HEK293 (cell line): ENCODE data around the gene EPHA4.

ENCODE experiments used
- GLIS1 ChIP-seq: fragments of 450-650 bp; formaldehyde crosslinking; IDR thresholded peaks from 2 replicates; pipeline ENCODE4 v1.5.1; 2016; ENCODE audit warnings: missing biosample characterization, missing genetic modification characterization
- OSR2 ChIP-seq: fragments of 450-650 bp; formaldehyde crosslinking; IDR thresholded peaks from 2 replicates; pipeline ENCODE4 v1.5.1; 2016; ENCODE audit warnings: missing biosample characterization, missing genetic modification characterization
- TCF7L2 ChIP-seq: IDR thresholded peaks from 2 replicates; pipeline ENCODE4 v1.6.1; 2011; ENCODE audit warnings: low read depth, mild to moderate bottlenecking, inconsistent platforms, low read length, moderate library complexity, borderline replicate concordance
- ZNF239 ChIP-seq: fragments of 450-650 bp; formaldehyde crosslinking; IDR thresholded peaks from 2 replicates; pipeline ENCODE4 v1.5.1; 2016; ENCODE audit warnings: missing biosample characterization, missing genetic modification characterization
- ZNF274 ChIP-seq, 2 experiments: fragments of 200-500 bp in 1 of 2; fragments of 450-650 bp in 1 of 2; sonication (Bioruptor generic) in 1 of 2; formaldehyde crosslinking in 1 of 2; IDR thresholded peaks; 2 replicates each; pipeline versions ENCODE4 v1.5.1 to v1.6.1; 2014 to 2016; ENCODE audit warnings: borderline replicate concordance in 1 of 2, inconsistent platforms in 1 of 2, low read length in 1 of 2, missing biosample characterization in 1 of 2, missing genetic modification characterization in 1 of 2
- ZNF354C ChIP-seq: fragments of 450-650 bp; formaldehyde crosslinking; IDR thresholded peaks from 2 replicates; pipeline ENCODE4 v1.5.1; 2016; ENCODE audit warnings: missing biosample characterization, missing genetic modification characterization, low read depth, borderline replicate concordance
- ZNF560 ChIP-seq: fragments of 450-650 bp; formaldehyde crosslinking; IDR thresholded peaks from 2 replicates; pipeline ENCODE4 v1.5.1; 2017; ENCODE audit warnings: missing biosample characterization, missing genetic modification characterization, borderline replicate concordance
- ZNF600 ChIP-seq: fragments of 450-650 bp; formaldehyde crosslinking; IDR thresholded peaks from 2 replicates; pipeline ENCODE4 v1.5.1; 2016; ENCODE audit warnings: missing biosample characterization, missing genetic modification characterization
- ZNF660 ChIP-seq: fragments of 450-650 bp; IDR thresholded peaks from 2 replicates; pipeline ENCODE4 v1.5.1; 2018; ENCODE audit warnings: missing biosample characterization, mild to moderate bottlenecking, missing genetic modification characterization
- ZSCAN23 ChIP-seq: fragments of 450-650 bp; formaldehyde crosslinking; IDR thresholded peaks from 2 replicates; pipeline ENCODE4 v1.5.1; 2016; ENCODE audit warnings: missing biosample characterization, missing genetic modification characterization
- TF ChIP-seq, protein P1 (sequence below): fragments of 450-650 bp; formaldehyde crosslinking; IDR thresholded peaks from 2 replicates; pipeline ENCODE4 v1.5.1; 2016; ENCODE audit warnings: missing biosample characterization, missing genetic modification characterization
- TF ChIP-seq, protein P2 (sequence below): fragments of 450-650 bp; formaldehyde crosslinking; IDR thresholded peaks from 2 replicates; pipeline ENCODE4 v1.5.1; 2016; ENCODE audit warnings: missing biosample characterization, missing genetic modification characterization, low read depth
- TF ChIP-seq, protein P3 (sequence below): fragments of 450-650 bp; formaldehyde crosslinking; IDR thresholded peaks from 2 replicates; pipeline ENCODE4 v1.5.1; 2016; ENCODE audit warnings: missing biosample characterization, missing genetic modification characterization

DNA sequence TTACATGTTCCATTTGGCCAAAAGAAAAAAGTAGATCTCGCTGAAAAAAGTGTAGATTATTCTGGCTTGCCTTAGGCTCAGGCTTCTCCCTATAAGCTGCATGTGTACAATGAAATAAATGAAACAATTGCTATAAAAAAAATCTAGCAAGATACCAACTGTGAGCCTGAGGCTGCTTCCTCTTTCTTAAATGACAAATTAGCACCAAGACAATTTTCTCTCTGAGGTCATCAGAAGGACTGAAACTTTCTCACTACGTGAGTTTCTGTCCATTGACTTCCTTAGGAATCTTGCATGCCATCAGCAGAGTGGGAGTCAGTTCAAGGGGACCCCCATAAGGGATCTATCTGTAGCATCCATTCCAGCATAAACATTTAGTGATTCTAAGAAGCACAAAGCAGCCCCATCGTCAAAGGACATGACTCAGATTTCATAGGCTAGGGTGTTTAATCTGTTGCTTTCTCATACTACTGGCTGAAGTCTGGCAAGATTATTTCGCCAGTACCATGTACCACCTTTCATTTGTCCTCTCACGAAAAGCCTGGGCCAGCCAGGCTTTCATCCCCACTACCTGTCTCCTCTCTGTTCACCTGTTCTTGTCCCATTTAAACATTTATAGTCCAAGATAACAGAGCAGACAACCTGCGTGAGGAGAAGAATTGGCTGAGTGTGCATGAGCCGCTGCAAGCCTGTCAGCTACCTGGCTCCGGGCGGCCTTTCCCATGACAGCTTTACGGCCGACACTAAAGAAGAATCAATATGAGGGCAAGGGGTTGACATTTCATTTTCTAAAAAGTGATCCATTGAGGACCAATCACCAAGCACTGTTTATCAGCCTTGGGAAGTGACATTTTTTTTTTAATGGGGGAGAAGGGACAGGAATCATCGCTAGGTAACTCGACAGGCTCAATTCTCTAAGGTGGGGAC lies 120.0 kb downstream of the EPHA4 start:
- TF ChIP-seq, protein P1, sequence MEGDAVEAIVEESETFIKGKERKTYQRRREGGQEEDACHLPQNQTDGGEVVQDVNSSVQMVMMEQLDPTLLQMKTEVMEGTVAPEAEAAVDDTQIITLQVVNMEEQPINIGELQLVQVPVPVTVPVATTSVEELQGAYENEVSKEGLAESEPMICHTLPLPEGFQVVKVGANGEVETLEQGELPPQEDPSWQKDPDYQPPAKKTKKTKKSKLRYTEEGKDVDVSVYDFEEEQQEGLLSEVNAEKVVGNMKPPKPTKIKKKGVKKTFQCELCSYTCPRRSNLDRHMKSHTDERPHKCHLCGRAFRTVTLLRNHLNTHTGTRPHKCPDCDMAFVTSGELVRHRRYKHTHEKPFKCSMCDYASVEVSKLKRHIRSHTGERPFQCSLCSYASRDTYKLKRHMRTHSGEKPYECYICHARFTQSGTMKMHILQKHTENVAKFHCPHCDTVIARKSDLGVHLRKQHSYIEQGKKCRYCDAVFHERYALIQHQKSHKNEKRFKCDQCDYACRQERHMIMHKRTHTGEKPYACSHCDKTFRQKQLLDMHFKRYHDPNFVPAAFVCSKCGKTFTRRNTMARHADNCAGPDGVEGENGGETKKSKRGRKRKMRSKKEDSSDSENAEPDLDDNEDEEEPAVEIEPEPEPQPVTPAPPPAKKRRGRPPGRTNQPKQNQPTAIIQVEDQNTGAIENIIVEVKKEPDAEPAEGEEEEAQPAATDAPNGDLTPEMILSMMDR (tag by site-specific recombination): no peak
- TF ChIP-seq GLIS1 (tag by site-specific recombination) (no peak), ZNF600 (tag by site-specific recombination) (no peak), OSR2 (tag by site-specific recombination) (no peak), ZNF274 (IDR thresholded peaks at IDR 0.05; ENCODE audit: low read length) (no peak), ZNF274 (tag by site-specific recombination; IDR thresholded peaks at IDR 0.05; ENCODE audit: borderline replicate concordance) (no peak), ZNF660 (no peak), ZSCAN23 (no peak), TCF7L2 (no peak; the same call in 1 of the 2 replicates), ZNF239 (no peak), ZNF560 (tag by site-specific recombination) (no peak), ZNF354C (tag by site-specific recombination) (no peak)
- TF ChIP-seq, protein P2, sequence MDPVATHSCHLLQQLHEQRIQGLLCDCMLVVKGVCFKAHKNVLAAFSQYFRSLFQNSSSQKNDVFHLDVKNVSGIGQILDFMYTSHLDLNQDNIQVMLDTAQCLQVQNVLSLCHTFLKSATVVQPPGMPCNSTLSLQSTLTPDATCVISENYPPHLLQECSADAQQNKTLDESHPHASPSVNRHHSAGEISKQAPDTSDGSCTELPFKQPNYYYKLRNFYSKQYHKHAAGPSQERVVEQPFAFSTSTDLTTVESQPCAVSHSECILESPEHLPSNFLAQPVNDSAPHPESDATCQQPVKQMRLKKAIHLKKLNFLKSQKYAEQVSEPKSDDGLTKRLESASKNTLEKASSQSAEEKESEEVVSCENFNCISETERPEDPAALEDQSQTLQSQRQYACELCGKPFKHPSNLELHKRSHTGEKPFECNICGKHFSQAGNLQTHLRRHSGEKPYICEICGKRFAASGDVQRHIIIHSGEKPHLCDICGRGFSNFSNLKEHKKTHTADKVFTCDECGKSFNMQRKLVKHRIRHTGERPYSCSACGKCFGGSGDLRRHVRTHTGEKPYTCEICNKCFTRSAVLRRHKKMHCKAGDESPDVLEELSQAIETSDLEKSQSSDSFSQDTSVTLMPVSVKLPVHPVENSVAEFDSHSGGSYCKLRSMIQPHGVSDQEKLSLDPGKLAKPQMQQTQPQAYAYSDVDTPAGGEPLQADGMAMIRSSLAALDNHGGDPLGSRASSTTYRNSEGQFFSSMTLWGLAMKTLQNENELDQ (tag by site-specific recombination): no peak
- TF ChIP-seq, protein P3, sequence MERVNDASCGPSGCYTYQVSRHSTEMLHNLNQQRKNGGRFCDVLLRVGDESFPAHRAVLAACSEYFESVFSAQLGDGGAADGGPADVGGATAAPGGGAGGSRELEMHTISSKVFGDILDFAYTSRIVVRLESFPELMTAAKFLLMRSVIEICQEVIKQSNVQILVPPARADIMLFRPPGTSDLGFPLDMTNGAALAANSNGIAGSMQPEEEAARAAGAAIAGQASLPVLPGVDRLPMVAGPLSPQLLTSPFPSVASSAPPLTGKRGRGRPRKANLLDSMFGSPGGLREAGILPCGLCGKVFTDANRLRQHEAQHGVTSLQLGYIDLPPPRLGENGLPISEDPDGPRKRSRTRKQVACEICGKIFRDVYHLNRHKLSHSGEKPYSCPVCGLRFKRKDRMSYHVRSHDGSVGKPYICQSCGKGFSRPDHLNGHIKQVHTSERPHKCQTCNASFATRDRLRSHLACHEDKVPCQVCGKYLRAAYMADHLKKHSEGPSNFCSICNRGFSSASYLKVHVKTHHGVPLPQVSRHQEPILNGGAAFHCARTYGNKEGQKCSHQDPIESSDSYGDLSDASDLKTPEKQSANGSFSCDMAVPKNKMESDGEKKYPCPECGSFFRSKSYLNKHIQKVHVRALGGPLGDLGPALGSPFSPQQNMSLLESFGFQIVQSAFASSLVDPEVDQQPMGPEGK (tag by site-specific recombination): no peak
